Mesenteric fat pad (tissue), 1 donor: Measurements from ENCODE around the gene TAGLN2. TPM values are rescaled to one million over a fixed set of nuclear protein-coding genes. Genes with fewer than 3 reads are reported as not detected.

ENCODE experiments used
- DNase-seq: peaks from one replicate; pipeline ENCODE4 v3.0.0-alpha.2; 2020; ENCODE audit warnings: low spot score
- total RNA-seq: library from RNA; stranded (reverse); fragmentation: NEBNext Ultra II Directional; extraction: Animal tissue kit (Norgen Biotek cat#: 25700); gene quantifications from one replicate; pipeline ENCODE4 v1.2.1, GENCODE V29; 2021
- donor health status: DM: yes; HTN: yes; CAD: no.

TAGLN2 gene
- total RNA-seq, 1 donor from 2014 or later: 314 TPM

DNA sequence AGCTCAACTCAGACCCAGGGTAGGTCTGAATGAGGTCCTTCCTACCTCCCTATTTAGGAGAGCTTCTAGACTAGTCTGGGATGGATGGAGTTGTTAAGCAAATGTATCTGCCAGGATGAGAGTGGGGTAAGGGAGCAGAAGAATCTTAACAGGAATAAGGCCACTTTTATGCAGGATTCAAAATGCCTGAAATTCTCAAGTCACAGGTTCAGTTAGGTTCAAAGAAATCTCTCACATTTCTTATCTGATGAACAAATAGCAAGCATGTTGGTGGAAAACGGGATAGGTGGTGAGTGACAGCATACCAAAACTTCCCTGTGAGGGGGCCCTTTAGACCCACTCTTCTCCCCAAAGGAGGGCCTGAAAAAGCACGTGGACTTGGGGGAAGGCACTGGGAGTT, 25.7 kb upstream of the TAGLN2 start:
- DNase-seq: no peak

DNA sequence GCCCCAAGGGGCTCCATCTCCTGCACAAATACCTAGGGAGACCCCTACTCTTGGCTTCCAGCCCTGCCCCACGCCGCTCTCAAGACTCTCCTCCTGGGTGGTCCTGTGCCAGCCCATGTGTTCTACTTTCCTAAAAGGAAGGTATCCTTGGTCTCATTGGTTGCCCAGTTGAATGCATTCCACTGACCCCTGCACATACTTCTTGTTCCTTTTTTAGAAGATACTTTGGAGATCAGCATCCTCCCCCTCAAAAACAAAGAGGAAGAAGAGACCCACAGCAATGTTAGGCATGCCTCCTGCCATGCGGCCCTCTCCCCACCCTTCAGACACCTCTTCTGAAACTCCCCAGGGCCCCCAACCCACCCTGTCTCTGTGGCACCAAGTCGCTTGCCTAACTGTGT, 24.7 kb upstream of the TAGLN2 start:
- DNase-seq: no peak

DNA sequence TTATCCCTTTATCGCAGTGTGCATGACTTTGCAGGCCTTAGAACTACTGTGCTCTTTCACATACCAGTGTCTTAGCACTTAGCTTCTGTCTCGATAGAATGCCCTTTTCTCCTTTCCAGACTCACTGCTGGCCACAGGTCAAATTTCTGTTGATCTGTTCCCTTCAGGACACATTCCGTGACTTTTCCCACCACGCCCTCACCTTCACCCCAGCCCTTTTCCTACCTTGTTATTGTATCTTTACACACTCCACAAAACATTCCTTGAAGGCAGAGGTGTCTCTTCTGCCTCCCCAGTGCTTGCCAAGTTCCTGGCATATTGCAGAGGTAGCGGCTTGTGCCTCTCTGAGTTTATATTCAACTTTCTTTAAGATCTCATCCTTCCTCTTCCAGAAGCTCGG, 23.8 kb upstream of the TAGLN2 start:
- no peak for DNase-seq

DNA sequence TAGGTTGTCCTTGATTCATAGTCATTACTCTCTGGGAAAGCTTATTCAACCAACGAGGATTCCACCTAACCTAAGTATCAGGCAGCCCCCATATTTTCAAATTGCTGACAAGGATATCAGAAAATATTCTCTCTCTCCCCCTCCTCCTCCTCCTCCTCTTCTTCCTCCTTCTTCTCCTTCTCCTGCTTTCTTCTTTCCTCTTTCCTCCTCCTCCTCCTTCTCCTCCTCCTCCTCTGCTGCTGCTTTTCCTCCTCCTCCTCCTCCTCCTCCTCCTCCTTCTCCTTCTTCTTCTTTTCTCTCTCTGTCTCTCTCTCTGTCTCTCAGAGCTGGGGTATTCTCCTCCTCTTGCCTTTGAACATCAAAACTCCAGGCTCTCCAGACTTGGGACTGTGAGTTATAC, 22.6 kb upstream of the TAGLN2 start:
- no peak for DNase-seq

DNA sequence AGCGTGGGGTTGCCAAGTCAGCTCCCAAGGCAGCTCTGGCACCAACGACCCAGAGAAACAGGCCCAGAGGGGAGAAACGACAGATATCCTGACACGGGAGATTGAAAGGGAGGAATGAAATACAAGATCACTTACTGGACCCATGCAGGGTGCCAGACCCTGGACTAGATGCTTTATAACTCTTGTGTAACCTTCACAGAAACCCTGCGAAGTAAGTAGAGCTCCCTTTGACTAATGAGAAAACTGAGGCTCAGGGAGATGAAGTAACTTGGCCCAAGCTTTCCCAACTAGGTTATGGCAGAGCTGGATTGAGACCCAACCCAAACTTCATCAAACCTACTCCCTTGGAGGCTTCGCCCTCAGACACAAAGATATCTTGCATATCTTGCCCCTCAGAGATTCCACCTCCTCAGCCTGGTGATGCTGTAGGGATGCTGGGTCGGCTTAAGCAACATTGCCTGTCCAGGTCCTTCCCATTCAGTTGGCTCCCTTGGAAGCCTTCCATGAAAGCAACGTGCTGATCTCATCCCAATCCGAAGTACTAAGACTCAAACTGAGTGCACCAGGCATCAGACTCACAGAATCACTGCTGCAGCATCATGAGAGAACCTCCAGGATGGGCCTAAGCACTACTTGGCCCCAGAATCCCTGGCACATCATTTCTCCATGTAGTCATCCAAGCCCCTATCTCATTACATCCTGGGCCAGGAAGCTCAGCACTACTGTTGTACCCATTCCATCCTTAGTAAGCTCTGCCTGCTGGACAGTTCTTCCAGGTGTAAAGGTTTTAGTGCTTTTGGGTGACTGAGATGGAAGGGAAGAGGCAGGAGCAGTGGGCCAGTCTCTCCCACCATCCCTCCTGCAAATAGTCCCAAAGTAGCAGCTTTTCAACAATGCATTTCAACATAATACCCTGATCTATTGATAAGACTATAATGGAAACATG, 21.2 kb upstream of the TAGLN2 start:
- no peak for DNase-seq

DNA sequence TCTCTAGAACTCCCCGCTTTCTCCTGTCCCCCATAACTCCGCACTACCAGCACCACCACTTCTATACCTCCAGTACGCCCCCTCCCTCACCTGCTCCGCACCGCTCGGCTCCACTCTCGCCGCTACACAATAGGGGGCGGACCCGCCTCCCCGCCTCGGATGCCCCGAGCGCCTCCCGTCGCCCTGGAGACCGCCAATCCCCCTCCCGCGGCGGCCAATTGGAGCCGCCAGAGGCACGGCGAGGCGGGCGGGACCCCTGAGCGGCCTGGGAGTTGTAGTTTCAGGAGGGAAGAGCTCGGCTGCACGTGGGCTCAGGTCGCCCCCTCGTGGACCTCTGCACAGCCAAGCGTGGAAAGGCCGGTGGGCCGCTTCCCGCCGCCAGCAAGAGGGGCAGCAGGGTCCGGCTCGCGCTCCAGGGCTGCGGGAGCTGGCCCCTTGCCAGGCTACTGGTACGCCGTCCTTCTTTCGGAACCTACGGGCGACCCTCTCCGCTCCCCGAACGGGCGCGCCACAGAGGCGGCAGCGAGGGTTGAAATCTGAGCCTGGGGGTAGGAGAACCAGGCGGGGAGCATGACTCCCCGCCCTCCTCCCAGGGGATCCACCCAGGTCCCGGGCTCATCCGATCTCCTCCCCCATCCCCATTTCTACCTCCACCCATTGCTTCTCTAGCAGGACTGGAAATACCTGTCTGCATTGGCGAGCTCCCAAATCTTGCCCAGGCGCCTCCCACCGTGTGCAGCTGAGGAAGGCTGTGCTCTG, 20.4 kb upstream of the TAGLN2 start, which contains the start of gene IGSF9:
Gene IGSF9, minus strand, starts transcription at position 131 of the 759 bp plus-strand sequence. CDS start 2,159 bp downstream, outside the sequence.
- DNase-seq: peak; percentile 91

DNA sequence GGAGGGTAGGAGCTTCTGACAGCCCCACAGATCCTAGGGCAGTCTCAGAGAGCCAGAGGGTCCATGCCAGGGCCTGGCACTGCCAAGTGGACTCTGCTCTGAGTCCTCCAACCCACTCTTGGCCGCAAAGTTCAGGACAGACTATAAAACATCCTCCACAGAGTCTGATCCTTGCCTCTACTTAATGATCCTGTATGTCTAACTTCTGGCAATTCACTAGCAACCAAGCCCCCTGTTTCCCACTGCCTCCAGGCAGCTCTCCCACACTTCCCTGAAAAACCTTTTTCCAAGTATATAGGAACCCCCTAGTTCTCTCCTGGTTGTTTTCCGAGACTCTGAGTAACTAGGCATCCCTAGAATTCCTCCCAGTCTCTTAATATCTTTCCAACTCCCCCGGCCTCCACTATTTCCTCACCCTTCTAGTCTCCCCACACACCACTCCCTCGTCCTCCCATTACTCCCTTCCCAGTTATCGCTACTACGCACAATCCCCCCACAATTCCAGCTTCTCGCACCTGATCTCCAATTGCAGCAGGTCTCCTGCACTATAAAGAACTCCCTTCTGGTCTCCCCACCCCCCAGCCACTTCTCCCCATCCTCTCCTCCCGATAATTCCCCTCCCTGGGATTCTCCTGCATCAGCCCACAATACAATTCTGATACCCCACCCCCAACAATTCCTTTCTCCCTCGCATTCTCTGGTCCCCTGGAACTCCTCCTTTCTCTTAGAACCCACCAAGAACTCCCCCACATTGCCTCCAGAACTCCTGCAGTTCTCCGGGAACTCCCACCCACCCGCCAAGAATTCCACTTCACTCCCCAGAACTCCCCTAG, 19.5 kb upstream of the TAGLN2 start:
- peak; percentile 51 for DNase-seq

DNA sequence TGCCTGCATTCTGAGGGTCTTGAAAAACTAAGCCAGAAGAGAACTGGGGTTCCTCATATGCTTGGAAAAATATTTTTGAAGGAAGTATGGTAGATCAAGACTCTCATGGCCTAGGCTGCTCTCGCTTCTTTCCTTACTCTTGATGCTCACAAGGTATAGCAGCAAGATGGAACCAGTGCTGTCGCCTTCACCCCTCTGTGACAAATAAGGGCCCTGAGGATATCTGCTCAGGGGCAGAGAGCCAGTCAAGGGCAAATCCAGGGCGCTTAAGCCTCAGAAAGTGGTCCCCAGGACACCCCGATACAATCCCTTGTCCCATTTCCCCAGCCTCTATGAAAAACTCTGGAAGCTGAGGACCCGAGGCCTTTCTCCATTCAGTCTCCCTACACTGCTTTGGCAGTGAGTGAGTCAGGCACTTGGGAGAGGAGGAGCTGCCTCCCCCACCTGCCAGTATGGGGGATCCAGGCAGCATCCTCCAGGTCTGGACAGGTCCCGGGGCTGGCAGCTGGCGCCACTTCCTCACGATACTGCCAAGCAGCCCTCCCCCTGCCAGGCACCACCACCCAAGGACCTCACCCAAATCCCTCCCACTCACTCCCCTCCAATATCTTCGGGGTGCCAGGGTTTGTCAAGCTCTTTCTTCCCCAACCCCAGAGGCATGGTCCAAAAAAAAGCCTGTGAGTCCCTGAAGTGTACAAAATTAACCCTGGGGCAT, 18.8 kb upstream of the TAGLN2 start:
- peak; percentile 86 for DNase-seq

DNA sequence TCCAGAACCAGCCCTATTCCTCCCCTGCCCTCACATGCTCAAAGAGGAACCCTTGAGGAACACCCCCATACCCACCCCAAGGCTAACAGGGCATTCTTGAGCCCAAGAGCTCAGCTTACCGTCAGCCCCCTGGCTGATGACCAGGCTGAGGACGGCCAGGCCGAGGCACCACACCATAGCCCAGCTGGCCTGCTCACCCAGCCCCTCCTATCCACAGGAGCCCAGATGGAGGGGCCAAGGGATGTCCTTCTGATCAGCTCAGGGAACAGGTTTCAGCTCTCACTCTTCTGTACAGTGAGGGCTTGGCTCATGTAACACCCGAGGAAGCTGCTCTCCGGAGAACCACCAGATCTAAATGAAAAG, 18.0 kb upstream of the TAGLN2 start:
- DNase-seq: peak; percentile 57

DNA sequence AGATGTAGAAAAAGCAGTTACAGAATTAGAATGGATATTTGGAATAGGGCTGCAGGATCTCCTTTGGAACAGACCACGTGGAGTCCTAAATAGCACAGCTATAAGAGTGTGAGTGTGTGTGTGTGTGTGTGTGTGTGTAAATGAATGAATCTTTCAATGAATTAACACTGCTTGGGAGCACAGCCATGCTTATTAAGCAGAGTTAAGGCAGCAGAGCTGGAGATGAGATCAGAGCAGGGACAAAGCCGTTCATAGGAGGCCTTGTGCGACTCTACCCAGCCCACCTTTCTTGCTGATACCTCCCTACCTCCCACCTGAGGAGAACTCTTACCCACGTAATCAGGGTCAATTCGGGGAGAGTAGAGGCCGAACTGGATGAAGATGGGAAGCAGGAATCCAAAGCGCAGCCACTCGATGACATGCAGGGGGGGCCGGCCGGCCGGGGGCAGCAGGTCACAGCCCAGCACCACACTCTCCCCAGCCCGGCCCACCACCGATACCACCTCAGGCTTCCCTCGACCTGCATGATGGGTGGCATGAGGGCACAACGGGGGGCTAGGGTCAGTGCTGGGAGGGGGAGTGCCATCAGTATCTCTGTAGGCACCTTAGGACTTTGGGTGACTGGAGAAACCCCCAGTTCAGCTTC, 17.4 kb upstream of the TAGLN2 start:
- peak; percentile 79 for DNase-seq

DNA sequence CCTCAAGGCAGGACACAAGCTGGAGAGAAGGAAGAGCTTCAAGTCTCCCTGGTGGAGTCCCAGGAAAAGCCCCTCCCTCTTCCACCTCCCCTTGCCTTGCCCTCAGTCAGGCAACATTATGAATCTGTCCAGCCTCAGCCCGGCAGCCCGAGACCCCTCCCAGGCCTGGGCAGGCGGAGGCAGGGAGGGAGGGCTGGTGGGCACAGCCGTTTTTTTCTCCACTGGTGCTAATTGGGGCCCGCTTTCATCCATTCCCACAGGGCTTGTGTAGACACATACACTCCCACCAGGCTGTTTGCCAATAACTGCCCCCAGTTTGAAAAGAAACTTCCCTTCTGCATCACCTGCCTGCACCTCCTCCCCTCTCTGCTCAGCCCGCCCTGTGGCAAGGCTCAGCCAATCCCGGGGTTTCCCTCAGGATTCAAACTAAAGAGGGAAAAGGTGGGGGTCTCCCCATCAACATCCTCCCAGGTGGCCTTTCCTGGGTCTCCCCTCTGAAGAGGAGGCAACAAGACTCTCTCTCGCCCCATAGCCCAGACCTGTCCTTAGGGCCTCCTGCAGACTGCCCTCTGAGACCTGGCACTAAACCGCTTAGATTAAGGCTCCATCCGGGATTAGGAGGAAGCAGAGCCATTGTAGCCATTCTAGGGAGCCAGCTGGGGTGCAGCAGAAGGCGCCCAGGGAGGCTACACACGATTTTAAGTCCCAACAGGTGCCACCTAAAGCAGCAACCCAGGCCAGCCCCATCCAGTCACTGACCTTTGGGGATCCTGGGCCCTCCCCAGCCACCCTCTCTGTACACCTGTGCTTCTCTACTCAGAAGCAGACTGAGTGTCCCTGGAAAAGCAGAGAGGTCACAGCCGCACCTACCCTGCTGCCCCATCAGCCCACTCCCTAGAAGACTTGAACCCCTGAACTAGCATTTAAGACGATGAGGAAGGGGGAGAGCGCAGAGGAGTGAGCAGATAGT, 16.6 kb upstream of the TAGLN2 start:
- DNase-seq: peak; percentile 68

DNA sequence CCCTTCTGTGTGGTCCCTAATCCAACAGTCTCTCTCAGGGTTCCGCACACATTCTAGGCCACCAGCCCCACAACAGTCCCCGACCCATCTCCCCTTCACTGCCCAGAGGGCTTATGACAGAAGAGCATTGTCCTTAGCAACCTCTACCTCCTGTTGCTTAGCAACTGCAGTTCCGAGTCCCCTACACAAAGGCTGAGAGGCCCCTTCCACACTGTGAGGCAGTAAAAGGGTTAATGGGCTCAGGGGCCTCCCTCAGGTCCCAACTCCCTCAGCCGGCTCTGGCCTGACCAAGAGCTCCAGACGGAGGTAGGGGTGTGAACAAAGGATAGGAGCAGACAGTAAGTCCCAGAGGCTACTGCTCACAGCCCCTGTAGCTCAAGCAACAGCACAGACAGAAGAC, 15.8 kb upstream of the TAGLN2 start:
- no peak for DNase-seq

DNA sequence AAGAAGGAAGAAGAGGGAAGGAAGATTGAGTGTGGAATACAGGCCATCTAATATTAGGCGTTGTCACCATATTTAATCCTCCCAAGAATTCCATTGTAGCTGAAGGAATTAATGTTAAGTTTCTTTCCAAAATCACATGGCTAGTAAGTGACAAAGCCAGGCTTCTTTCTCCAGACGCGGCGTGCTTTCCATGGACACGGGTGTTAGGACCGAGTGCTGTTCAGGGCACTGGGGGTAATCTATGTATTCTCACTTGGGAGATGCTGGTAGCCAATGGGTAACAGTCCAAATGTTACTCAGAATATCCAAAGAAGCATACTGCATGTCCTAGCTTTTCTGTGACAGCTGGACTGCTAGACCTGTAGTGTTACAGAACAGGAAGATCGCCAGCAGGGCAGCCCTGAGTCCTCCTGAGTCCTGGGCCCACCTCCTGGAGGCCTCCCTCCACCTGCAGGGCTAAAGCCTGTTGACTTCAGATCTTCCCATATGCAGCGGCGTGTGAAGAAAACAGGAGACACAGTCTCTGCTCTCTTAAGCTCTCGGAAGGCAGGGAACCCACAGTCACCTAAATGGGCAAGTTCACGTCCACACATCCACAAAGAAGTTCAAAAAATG, 14.8 kb upstream of the TAGLN2 start:
- DNase-seq: no peak

DNA sequence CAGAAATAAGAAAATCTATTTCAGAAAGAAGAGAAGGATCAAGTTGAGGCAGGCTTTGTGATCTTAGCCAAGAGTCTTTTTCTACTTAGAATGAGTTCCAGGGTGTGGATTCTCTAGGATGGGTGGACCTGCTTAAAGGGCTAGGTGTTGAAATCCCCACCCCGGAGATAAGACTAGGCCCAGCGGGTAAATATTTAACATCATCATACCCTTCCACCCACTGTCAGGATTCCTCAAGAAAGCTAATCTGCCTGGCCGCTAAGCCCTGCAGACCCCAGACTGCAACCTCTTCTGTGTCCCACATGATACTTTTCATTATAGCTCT, 14.3 kb upstream of the TAGLN2 start:
- DNase-seq: no peak

DNA sequence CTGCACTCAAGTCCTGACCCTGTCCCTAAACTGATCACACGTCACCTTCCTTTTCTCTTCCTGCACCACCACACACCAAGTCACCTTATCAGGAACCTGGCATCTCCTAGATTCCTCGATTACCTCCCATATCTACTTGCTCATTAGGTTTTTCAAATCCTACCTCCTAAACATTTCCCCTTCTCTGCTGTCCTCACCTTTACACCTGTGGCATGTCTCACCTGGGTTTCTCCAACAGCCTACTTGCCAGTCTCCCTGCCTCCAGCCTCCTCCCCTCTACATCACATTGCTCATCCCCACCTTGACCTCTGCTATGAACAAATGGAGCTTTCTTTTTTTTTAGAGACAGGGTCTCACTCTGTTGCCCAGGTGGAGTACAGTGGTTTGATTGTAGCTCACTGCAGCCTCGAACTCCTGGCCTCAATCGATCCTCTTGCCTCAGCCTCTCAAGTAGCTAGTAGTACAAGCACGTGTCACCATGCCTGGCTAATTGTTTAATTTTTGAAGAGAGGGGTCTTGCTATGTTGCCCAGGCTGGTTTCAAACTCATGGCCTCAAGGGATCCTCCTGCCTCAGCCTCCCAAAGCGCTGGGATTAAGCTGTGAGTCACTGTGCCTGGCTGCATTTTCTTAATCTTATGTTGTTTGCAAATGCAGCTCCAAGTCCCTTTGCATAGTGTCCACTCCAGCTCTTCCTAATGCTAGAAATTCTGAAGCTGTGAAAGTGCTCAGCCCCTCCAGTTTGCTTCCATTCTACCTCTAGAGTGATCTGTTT, 13.8 kb upstream of the TAGLN2 start:
- DNase-seq: no peak

DNA sequence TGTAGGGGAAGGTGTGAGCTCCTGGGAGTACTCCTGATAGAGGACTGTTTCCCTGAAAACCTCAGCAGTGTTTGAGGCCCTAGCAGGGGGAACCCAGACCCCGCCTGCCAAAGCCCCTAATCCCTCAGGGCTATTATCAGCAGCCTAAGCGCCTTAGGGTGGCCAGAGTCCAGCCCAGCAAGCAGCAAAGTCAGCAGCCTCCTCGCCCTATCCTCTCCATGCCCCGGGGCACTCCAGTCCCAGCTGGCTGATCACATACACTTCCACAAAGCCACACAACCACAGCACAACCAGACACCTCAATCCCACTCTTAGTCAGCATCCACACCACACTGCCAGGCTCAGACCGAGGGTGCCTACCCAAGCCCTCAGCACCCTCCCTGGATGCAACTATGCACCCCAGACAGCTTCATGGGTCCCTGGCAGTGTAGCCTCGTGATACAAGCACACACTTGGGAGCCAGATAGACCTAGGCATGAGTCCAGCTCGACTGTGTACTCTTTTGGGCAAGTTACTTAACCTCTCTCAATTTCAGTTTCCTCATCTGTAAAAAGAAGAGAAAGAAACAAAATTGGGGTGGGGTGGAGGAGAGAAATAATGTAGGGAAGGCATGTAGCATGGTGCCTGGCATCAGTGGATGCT, 13.0 kb upstream of the TAGLN2 start:
- DNase-seq: no peak

DNA sequence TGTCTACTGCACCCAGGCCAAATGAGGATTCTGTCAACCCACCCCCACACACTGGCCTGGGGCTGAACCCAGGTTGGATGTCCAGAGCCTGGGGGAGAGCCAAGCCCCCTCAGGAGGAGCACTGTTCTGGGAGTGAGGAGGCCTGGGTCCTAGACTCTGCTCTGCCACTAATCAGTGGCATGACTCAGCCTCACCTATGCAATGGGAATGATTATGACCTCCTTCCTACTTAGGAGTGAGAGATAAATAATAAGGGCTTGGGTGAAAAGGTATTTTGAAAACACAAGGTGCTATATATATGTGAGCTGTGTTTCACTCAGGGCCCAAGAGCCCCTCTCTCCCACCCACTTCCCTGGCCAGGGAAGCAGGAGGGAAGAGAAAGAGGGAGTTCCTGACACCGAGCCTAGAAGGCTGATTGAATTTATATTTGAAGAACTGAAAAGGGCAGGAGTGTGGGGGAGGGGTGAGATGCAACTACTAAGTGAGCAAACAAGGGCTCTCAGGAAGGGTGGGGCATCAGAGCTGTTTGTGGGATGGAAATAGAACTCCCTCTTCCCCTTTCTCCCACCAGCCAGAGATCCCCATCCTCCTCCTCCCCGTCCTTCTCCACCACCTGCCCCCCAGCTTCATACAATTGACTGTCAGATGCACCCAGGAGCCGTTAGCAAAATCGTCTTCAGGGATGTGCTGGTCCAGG, 11.9 kb upstream of the TAGLN2 start:
- DNase-seq: no peak
